NK-92 treated with Interleukin-12 subunit alpha and Interleukin-12 subunit beta, amount 100 ng/mL, for 24 hours (cell line): Measurements from ENCODE around the gene FBXO24.
A peak's percentile ranks its signal among the peaks of the same experiment; 100 is the strongest.

Experiments used
- DNase-seq: peaks from one replicate; lab custom pipeline; 2025; lab: John Stamatoyannopoulos, UW

The FBXO24 gene

GRCh38 chr7:100620804-100621203 is 34.7 kb downstream of the FBXO24 start:
- no peak for DNase-seq

GRCh38 chr7:100621554-100621953 is 35.4 kb downstream of the FBXO24 start:
- DNase-seq = no peak

- no peak for DNase-seq
Observed at GRCh38 chr7:100623951-100624824, 38.1 kb downstream of the FBXO24 start.

- DNase-seq = no peak
Observed at GRCh38 chr7:100626055-100626454, 39.9 kb downstream of the FBXO24 start.

- peak; percentile 87 for DNase-seq
Observed at GRCh38 chr7:100626530-100627237, 40.6 kb downstream of the FBXO24 start.

GRCh38 chr7:100627238-100627549 is 41.1 kb downstream of the FBXO24 start:
- no peak for DNase-seq

- no peak for DNase-seq
Observed at GRCh38 chr7:100629117-100629716, 43.1 kb downstream of the FBXO24 start.

GRCh38 chr7:100630066-100630465 is 43.9 kb downstream of the FBXO24 start:
- DNase-seq = no peak

- peak; percentile 53 for DNase-seq
Observed at GRCh38 chr7:100632951-100633717, 47.0 kb downstream of the FBXO24 start.

- no peak for DNase-seq
Observed at GRCh38 chr7:100639995-100640516, 53.9 kb downstream of the FBXO24 start.

GRCh38 chr7:100640517-100641440 is 54.7 kb downstream of the FBXO24 start:
- DNase-seq = no peak

- DNase-seq = no peak
Observed at GRCh38 chr7:100641463-100641859, 55.3 kb downstream of the FBXO24 start, which contains the start of gene TFR2. Gene TFR2 (minus strand): TSS chr7:100641552. CDS start chr7:100641509, 43 bp downstream.

- DNase-seq = no peak
Observed at GRCh38 chr7:100641860-100642533, 55.9 kb downstream of the FBXO24 start.

GRCh38 chr7:100642534-100642907 is 56.4 kb downstream of the FBXO24 start:
- DNase-seq = no peak

GRCh38 chr7:100649826-100650565 is 63.9 kb downstream of the FBXO24 start:
- no peak for DNase-seq
